SK-N-SH treated with all-trans-retinoic acid at 6 μM for 48 hours (cell line): ENCODE results near the gene RGS19.

Experiments
- BACH2 ChIP-seq: fragments of 250-450 bp; sonication (Bioruptor Pico); IDR thresholded peaks from 2 replicates; pipeline ENCODE4 v1.9.0; 2021; ENCODE audit warnings: mild to moderate bottlenecking, borderline replicate concordance
- CSDC2 ChIP-seq: fragments of 250-450 bp; sonication (Bioruptor Pico); IDR thresholded peaks from 2 replicates; pipeline ENCODE4 v1.5.0; 2020; ENCODE audit warnings: mild to moderate bottlenecking, moderate library complexity
- OSR1 ChIP-seq: fragments of 250-450 bp; sonication (Bioruptor Pico); IDR thresholded peaks from 2 replicates; pipeline ENCODE4 v1.8.0; 2022; ENCODE audit warnings: moderate library complexity, mild to moderate bottlenecking, inconsistent platforms
- PPARA ChIP-seq: fragments of 250-450 bp; sonication (Bioruptor Pico); IDR thresholded peaks from 2 replicates; pipeline ENCODE4 v1.5.0; 2020; ENCODE audit warnings: mild to moderate bottlenecking, borderline replicate concordance
- TCF4 ChIP-seq: fragments of 250-450 bp; sonication (Bioruptor Pico); IDR thresholded peaks from 2 replicates; pipeline ENCODE4 v1.8.0; 2021; ENCODE audit warnings: mild to moderate bottlenecking, moderate library complexity, borderline replicate concordance
- TOX ChIP-seq: fragments of 250-450 bp; sonication (Bioruptor Pico); IDR thresholded peaks from 2 replicates; pipeline ENCODE4 v1.8.0; 2021; ENCODE audit warnings: mild to moderate bottlenecking, moderate library complexity, borderline replicate concordance
- TF ChIP-seq, protein P1 (sequence below): fragments of 250-450 bp; sonication (Bioruptor Pico); IDR thresholded peaks from 2 replicates; pipeline ENCODE4 v1.5.1; 2020; ENCODE audit warnings: low read depth, mild to moderate bottlenecking, moderate library complexity

DNA sequence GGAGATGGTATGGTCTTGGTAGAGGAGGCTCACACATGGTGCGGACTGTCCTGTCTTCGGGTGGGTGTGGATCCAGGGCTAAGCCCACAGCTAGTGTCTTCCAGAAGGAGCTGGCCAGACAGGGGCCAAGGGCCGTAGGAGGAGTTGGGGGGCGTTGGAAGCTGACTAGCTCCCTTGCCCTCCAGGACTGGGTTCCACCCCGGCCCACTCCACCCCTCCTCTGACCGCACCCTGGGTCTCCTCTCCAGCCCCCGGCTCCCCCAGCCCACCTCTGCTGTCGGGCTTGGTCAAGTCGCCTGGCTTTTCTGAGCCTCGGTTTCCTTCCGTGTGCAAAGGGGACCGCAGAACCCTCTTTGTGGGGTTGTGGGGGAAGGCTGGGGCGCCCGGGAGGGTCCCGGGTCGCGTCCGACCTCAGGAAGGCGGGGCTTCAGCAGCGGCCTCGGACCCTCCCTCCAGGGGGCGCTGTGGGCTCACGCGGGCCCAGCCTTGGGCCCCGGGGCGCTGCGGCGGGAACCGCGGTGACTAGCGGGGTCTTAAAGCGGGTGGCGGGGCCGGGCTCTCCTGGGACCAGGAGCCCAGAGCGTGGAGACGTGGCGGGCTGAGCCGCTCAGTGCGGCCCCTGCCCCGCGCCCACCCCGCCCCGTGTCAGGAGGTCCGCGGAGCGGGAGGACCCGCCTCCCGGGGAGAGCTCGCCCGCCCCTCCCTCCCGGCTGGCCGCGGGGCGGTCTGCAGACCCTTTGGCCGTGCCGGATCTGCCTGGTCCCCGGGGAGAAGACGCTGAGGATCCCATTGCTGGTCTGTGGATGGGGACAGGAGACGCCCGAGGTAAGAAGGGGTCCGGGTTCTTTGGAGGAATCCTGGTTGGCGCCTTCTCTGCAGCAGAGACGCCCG lies 22.7 kb upstream of the RGS19 start:
- TF ChIP-seq OSR1 (no peak), TCF4 (no peak), PPARA (CRISPR knock-in tag) (no peak), BACH2 (no peak), TOX (CRISPR knock-in tag) (no peak), CSDC2 (CRISPR knock-in tag) (no peak)
- TF ChIP-seq, protein P1, sequence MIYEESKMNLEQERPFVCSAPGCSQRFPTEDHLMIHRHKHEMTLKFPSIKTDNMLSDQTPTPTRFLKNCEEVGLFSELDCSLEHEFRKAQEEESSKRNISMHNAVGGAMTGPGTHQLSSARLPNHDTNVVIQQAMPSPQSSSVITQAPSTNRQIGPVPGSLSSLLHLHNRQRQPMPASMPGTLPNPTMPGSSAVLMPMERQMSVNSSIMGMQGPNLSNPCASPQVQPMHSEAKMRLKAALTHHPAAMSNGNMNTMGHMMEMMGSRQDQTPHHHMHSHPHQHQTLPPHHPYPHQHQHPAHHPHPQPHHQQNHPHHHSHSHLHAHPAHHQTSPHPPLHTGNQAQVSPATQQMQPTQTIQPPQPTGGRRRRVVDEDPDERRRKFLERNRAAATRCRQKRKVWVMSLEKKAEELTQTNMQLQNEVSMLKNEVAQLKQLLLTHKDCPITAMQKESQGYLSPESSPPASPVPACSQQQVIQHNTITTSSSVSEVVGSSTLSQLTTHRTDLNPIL (CRISPR knock-in tag), result no peak
